Measurements from ENCODE around the gene UGT1A1. TPM values are rescaled to one million over a fixed set of nuclear protein-coding genes. Genes with fewer than 3 reads are reported as not detected.
"Not testable (repeated sequence)": the region's sequence is repeated elsewhere in the genome, so short reads cannot be mapped to it uniquely, and the experiment has no call there.

The UGT1A1 gene
- total RNA-seq, 1 donor from 2014 or later: not detected

DNA sequence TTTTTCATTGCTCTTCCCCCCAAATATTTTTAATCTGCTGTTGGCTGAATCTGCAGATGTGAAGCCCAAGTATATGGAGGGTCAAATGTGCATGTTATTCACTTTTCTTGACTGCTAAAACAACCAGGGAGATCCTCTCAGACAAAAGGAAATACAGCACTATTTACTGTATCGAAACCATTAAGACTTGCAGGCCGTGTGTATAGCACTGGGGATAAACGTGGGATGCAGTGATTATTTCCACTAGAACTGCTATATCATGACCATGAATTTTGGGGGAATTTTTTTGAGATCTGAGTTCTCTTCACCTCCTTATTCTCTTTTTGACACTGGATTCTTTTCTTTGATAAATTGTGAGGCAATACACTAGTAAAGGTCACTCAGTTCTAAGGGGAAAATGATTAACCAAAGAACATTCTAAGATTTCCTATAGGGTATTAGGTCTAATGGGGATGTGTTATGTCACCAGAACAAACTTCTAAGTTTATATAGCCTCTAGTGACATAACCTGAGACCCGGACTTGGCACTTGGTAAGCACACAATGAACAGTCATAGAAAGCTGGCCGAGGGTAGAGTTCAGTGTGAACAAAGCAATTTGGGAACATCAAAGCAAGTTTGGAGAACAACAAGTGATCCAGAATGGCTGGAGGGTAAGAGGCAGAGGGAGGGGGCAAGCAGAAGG is 14.9 kb upstream of the UGT1A1 start:
- Histone ChIP-seq H3K27me3 (ENCODE audit: low read depth) (peaks cover 45% of the 10 kb centered on the region), H3K4me3 (no peak overlapping the region), H3K4me1 (no peaks in the 10 kb centered on the region), H3K27ac (replicated peaks) (no peak overlapping the region), H3K36me3 (no peaks in the 10 kb centered on the region), H3K9me3 (replicated peaks) (no peaks in the 10 kb centered on the region)
- intact Hi-C loops (cut with micrococcal nuclease): no loop called here
- TF ChIP-seq, protein P1, sequence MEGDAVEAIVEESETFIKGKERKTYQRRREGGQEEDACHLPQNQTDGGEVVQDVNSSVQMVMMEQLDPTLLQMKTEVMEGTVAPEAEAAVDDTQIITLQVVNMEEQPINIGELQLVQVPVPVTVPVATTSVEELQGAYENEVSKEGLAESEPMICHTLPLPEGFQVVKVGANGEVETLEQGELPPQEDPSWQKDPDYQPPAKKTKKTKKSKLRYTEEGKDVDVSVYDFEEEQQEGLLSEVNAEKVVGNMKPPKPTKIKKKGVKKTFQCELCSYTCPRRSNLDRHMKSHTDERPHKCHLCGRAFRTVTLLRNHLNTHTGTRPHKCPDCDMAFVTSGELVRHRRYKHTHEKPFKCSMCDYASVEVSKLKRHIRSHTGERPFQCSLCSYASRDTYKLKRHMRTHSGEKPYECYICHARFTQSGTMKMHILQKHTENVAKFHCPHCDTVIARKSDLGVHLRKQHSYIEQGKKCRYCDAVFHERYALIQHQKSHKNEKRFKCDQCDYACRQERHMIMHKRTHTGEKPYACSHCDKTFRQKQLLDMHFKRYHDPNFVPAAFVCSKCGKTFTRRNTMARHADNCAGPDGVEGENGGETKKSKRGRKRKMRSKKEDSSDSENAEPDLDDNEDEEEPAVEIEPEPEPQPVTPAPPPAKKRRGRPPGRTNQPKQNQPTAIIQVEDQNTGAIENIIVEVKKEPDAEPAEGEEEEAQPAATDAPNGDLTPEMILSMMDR (IDR thresholded peaks at IDR 0.05; ENCODE audit: borderline replicate concordance): no peak
- no peak for DNase-seq

DNA sequence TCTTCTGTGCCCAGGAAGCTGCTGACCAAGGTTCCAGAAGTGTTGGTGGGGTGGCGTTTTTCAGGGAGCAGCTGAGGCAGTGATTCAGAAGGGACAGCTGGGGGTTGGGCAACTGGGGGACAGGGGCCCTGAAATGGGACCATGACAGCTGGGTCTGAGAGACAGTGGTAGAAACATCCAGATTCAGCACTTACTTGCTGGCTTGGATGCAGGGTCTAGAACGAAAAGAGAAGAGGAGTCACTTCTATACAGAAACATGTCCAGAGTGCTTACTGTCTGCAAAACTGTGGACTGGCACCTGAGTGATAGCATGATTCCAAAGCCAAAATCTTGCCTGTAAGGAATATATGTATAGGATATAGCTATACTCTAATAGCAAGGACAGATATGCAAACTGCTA is 14.2 kb upstream of the UGT1A1 start:
- DNase-seq; intact Hi-C loops (cut with micrococcal nuclease); H3K4me3 ChIP-seq: not testable (repeated sequence)

DNA sequence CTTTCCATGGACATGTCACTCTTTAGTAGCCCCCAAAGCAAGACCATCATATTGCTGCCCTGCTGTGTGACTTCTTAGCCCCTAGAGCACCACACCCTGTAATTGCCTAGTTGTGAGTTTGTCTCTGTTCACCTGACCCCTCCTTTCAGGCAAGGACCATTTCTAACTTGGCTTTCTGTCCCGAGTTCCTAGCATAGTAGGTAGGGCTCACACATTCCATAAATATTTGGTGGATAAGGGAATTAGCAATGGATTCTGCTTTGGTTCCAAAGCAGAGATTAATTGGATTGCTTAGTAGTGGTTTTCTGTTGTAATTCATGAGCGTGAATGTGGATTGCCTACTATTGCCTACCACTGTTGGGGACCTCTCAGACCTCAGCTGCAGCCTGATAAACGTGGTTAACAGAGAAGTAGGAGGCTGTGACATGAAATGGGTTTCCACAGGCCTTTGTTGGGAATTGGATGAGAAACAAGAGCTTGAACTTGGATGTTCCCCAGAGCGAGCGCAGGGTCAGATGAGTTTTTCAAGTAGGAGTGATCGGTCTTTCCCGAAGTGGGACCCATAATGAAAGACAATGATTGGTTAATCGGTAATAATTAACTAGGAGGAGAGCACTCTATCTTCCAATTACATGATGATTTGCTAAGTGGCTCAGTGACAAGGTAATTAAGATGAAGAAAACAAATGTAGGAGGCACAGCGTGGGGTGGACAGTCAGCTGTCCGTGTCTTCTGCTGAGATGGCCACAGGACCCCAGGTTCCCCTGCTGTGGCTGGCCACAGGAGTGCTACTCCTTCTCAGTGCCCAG is 13.4 kb upstream of the UGT1A1 start:
- Histone ChIP-seq H3K27me3 (ENCODE audit: low read depth) (peaks cover 45% of the 10 kb centered on the region), H3K36me3 (no peaks in the 10 kb centered on the region), H3K27ac (replicated peaks) (no peak overlapping the region), H3K4me3 (no peak overlapping the region), H3K4me1 (no peaks in the 10 kb centered on the region), H3K9me3 (replicated peaks) (peaks cover 13% of the 10 kb centered on the region)
- intact Hi-C loops (cut with micrococcal nuclease): no loop called here
- DNase-seq: no peak
- TF ChIP-seq, protein P1 (IDR thresholded peaks at IDR 0.05; ENCODE audit: borderline replicate concordance): no peak

More for the DNA sequence above, 14.2 kb upstream of the UGT1A1 start:
- H3K27ac ChIP-seq (replicated peaks); H3K9me3 ChIP-seq (replicated peaks); H3K36me3 ChIP-seq; H3K4me1 ChIP-seq: not testable (repeated sequence)
- H3K27me3 ChIP-seq (ENCODE audit: low read depth): peaks cover 46% of the 10 kb centered on the region

DNA sequence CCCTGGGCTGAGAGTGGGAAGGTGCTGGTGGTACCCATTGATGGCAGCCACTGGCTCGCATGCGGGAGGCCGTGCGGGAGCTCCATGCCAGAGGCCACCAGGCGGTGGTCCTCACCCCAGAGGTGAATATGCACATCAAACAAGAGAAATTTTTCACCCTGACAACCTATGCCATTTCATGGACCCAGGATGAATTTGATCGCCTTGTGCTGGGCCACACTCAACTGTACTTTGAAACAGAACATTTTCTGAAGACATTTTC is 12.9 kb upstream of the UGT1A1 start:
- intact Hi-C loops (cut with micrococcal nuclease): no loop called here
- TF ChIP-seq, protein P1 (IDR thresholded peaks at IDR 0.05; ENCODE audit: borderline replicate concordance): no peak
- no peak overlapping the region for H3K27ac ChIP-seq (replicated peaks)

DNA sequence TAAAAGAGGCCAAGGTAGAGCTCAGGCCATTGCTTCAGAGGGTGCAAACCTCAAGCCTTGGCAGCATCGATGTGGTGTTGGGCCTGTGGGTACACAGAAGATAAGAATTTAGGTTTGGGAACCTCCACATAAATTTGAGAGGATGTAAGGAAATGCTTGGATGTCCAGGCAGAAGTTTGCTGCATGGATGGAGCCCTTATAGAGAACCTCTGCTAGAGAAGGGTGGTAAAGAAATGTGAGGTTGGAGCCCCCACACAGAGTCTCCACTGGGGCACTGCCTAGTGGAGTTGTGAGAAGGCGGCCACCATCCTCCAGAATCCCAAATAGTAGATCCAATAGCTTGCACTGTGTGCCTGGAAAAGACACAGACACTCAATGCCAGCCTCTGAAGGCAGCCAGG is 9.4 kb upstream of the UGT1A1 start:
- intact Hi-C loops (cut with micrococcal nuclease): not testable (repeated sequence)

More for the DNA sequence above, 12.9 kb upstream of the UGT1A1 start:
- H3K4me1 ChIP-seq: no peaks in the 10 kb centered on the region
- H3K9me3 ChIP-seq (replicated peaks): peaks cover 13% of the 10 kb centered on the region
- H3K36me3 ChIP-seq: no peaks in the 10 kb centered on the region
- no peak for DNase-seq
- H3K27me3 ChIP-seq (ENCODE audit: low read depth): peaks cover 40% of the 10 kb centered on the region
- H3K4me3 ChIP-seq: no peak overlapping the region

DNA sequence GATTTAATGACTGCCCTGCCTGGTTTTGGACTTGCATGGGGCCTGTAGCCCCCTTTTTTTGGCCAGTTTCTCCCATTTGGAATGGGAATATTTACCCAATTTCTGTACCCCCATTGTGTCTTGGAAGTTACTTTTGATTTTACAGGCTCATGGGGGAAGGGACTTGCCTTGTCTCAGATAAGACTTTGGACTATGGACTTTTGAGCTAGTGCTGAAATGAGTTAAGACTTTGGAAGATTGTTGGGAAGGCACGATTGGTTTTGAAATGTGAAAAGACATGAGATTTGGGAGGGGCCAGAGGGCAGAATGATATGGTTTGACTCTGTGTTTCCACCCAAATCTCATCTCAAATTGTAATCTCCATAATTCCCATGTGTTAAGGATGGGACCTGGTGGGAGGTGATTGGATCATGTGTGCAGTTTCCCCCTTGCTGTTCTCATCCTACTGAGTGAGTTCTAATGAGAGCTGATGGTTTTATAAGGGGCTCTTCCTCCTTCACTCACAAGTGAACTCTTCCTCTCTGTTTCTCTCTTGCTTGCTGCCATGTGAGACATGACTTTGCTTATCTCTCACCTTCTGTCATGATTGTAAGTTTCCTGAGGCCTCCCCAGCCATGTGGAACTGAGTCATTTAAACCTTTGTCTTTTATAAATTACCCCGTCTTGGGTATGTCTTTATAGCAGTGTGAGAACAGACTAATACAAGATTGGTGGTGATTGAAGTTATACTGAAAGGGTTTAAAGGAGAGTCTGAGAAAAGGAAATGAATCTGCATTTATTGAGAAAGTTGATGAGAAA is 8.7 kb upstream of the UGT1A1 start:
- intact Hi-C loops (cut with micrococcal nuclease); DNase-seq: not testable (repeated sequence)
- peaks cover 13% of the 10 kb centered on the region for H3K9me3 ChIP-seq (replicated peaks)

More for the DNA sequence above, 9.4 kb upstream of the UGT1A1 start:
- H3K27ac ChIP-seq (replicated peaks); DNase-seq; H3K4me1 ChIP-seq; H3K4me3 ChIP-seq; H3K36me3 ChIP-seq: not testable (repeated sequence)
- peaks cover 13% of the 10 kb centered on the region for H3K9me3 ChIP-seq (replicated peaks)
- peaks cover 43% of the 10 kb centered on the region for H3K27me3 ChIP-seq (ENCODE audit: low read depth)

More for the DNA sequence above, 8.7 kb upstream of the UGT1A1 start:
- H3K27ac ChIP-seq (replicated peaks); H3K4me1 ChIP-seq; H3K4me3 ChIP-seq; H3K36me3 ChIP-seq: not testable (repeated sequence)
- H3K27me3 ChIP-seq (ENCODE audit: low read depth): peaks cover 37% of the 10 kb centered on the region

Measured in left ventricle myocardium inferior (tissue), 1 donor.